ENCODE results near the gene SH3RF3.

- no peak for TF ChIP-seq ZFP3 (CRISPR knock-in tag; IDR thresholded peaks at IDR 0.05)
- TF ChIP-seq ZFP30 (CRISPR knock-in tag; IDR thresholded peaks at IDR 0.05): no peak
- no peak for TF ChIP-seq POU6F1 (CRISPR knock-in tag; IDR thresholded peaks at IDR 0.05; ENCODE audit: borderline replicate concordance, low read depth)
- no peak for TF ChIP-seq CSDC2 (CRISPR knock-in tag; IDR thresholded peaks at IDR 0.05)
- TF ChIP-seq TCF4 (CRISPR knock-in tag; IDR thresholded peaks at IDR 0.05; ENCODE audit: borderline replicate concordance): no peak
- TF ChIP-seq ARNTL (CRISPR knock-in tag; IDR thresholded peaks at IDR 0.05; ENCODE audit: borderline replicate concordance, low read depth): no peak
- TF ChIP-seq ZNF70 (CRISPR knock-in tag; IDR thresholded peaks at IDR 0.05): no peak
- TF ChIP-seq PATZ1 (CRISPR knock-in tag; IDR thresholded peaks at IDR 0.05; ENCODE audit: borderline replicate concordance): no peak
- no peak for TF ChIP-seq CREB5 (CRISPR knock-in tag; IDR thresholded peaks at IDR 0.05; ENCODE audit: low read depth)
- no peak for TF ChIP-seq TSHZ2 (CRISPR knock-in tag; IDR thresholded peaks at IDR 0.05)
These were observed 166.7 kb downstream of the SH3RF3 start for GRCh38 chr2:109295781-109296117.

Data from SK-N-SH treated with all-trans-retinoic acid at 6 μM for 48 hours (cell line).